Esophagus squamous epithelium (tissue), 4 donors: ENCODE results near the gene SBNO2.
"Not testable (repeated sequence)": the region's sequence is repeated elsewhere in the genome, so short reads cannot be mapped to it uniquely, and the experiment has no call there.

ENCODE experiments used
- POLR2A ChIP-seq, 4 donors: fragments of 450-650 bp; IDR thresholded peaks; one replicate each; pipeline ENCODE4 v1.6.1; 2017; ENCODE audit warnings: antibody characterized with exemption in 4 of 4, mild to moderate bottlenecking in 4 of 4, moderate library complexity in 3 of 4
- TF ChIP-seq, protein P1 (sequence below), 6 experiments: fragments of 450-650 bp in 4 of 6; fragments of 200-600 bp in 2 of 6; sonication (generic) in 2 of 6; IDR thresholded peaks; one replicate each; pipeline ENCODE4 v1.5.1; 2016 to 2019; ENCODE audit warnings: antibody characterized with exemption in 6 of 6, mild to moderate bottlenecking in 4 of 6, moderate library complexity in 4 of 6

DNA sequence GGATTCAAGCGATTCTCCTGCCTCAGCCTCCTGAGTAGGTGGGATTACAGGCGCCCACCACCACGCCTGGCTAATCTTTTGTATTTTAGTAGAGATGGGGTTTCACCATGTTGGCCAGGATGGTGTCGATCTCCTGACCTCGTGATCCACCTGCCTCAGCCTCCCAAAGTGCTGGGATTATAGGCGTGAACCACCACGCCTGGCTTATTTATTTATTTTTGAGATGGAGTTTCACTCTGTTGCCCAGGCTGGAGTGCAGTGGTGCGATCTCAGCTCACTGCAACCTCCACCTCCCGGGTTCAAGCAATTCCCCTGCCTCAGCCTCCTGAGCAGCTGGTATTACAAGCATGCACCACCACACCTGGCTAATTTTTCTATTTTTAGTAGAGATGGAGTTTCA, 59.3 kb downstream of the SBNO2 start:
- TF ChIP-seq POLR2A (IDR thresholded peaks at IDR 0.05) = not testable (repeated sequence)
- TF ChIP-seq, protein P1, sequence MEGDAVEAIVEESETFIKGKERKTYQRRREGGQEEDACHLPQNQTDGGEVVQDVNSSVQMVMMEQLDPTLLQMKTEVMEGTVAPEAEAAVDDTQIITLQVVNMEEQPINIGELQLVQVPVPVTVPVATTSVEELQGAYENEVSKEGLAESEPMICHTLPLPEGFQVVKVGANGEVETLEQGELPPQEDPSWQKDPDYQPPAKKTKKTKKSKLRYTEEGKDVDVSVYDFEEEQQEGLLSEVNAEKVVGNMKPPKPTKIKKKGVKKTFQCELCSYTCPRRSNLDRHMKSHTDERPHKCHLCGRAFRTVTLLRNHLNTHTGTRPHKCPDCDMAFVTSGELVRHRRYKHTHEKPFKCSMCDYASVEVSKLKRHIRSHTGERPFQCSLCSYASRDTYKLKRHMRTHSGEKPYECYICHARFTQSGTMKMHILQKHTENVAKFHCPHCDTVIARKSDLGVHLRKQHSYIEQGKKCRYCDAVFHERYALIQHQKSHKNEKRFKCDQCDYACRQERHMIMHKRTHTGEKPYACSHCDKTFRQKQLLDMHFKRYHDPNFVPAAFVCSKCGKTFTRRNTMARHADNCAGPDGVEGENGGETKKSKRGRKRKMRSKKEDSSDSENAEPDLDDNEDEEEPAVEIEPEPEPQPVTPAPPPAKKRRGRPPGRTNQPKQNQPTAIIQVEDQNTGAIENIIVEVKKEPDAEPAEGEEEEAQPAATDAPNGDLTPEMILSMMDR (IDR thresholded peaks at IDR 0.05) = not testable (repeated sequence)
